Neuronal stem cell (in vitro differentiated cells): ENCODE results near the gene SORBS1.
A peak's percentile ranks its signal among the peaks of the same experiment; 100 is the strongest.

Source experiments
- DNase-seq: peaks from one replicate; pipeline ENCODE4 v3.0.0-alpha.2; 2013; ENCODE audit warnings: low spot score
- H2AFZ ChIP-seq: one replicate; pipeline ENCODE4 v1.6.1; 2013; ENCODE audit warnings: mild to moderate bottlenecking, low read length, inconsistent platforms
- H2AK5ac ChIP-seq: 2 replicates; pipeline ENCODE4 v1.6.1; 2013; ENCODE audit warnings: low read depth, mild to moderate bottlenecking, inconsistent platforms, low read length, moderate library complexity, mixed read lengths
- H2BK120ac ChIP-seq: 2 replicates; pipeline ENCODE4 v1.6.1; 2013; ENCODE audit warnings: low read depth, mild to moderate bottlenecking, inconsistent platforms, low read length, moderate library complexity, mixed read lengths
- H2BK12ac ChIP-seq: one replicate; pipeline ENCODE4 v1.6.1; 2013; ENCODE audit warnings: low read length, inconsistent platforms
- H2BK15ac ChIP-seq: 2 replicates; pipeline ENCODE4 v1.6.1; 2013; ENCODE audit warnings: mild to moderate bottlenecking, low read length, inconsistent platforms, mixed read lengths
- H2BK5ac ChIP-seq: one replicate; pipeline ENCODE4 v1.6.1; 2013; ENCODE audit warnings: inconsistent platforms, mild to moderate bottlenecking, low read length, moderate library complexity
- H3K14ac ChIP-seq: one replicate; pipeline ENCODE4 v1.6.1; 2013; ENCODE audit warnings: low read length, inconsistent platforms
- H3K18ac ChIP-seq: 2 replicates; pipeline ENCODE4 v1.6.1; 2013; ENCODE audit warnings: low read length, inconsistent platforms
- H3K23ac ChIP-seq: 2 replicates; pipeline ENCODE4 v1.6.1; 2013; ENCODE audit warnings: low read depth, mild to moderate bottlenecking, mixed read lengths, low read length, inconsistent platforms; ENCODE audit not compliant: poor library complexity
- H3K27ac ChIP-seq: replicated peaks from 3 replicates; pipeline ENCODE4 v1.5.1; 2013; ENCODE audit warnings: low read length, inconsistent platforms
- H3K27me3 ChIP-seq, 3 experiments: 2 replicates each; pipeline ENCODE4 v1.6.1; 2013; ENCODE audit warnings: low read length in 3 of 3, mild to moderate bottlenecking in 2 of 3, inconsistent platforms in 1 of 3, low read depth in 1 of 3, mixed read lengths in 1 of 3, moderate library complexity in 1 of 3; ENCODE audit not compliant: control insufficient read depth in 3 of 3, insufficient read depth in 3 of 3
- H3K36me3 ChIP-seq, 2 donors: replicated peaks in 1 of 2; 2 replicates each; pipeline ENCODE4 v1.6.1; 2013; ENCODE audit warnings: low read length in 2 of 2; ENCODE audit not compliant: control insufficient read depth in 2 of 2, insufficient read depth in 2 of 2
- H3K4ac ChIP-seq: 2 replicates; pipeline ENCODE4 v1.6.1; 2013; ENCODE audit warnings: inconsistent platforms, mild to moderate bottlenecking, low read length, moderate library complexity
- H3K4me1 ChIP-seq, 2 donors: 1 replicate in 1 of 2; 2 replicates in 1 of 2; pipeline ENCODE4 v1.6.1; 2013; ENCODE audit warnings: low read length in 2 of 2, low read depth in 1 of 2; ENCODE audit not compliant: control insufficient read depth in 2 of 2, insufficient read depth in 1 of 2
- H3K4me2 ChIP-seq: one replicate; pipeline ENCODE4 v1.6.1; 2013; ENCODE audit warnings: mild to moderate bottlenecking, low read length, inconsistent platforms; ENCODE audit not compliant: insufficient read depth, poor library complexity, severe bottlenecking
- H3K4me3 ChIP-seq, 2 donors: 2 replicates each; pipeline ENCODE4 v1.5.1; 2013; ENCODE audit warnings: low read length in 2 of 2, mild to moderate bottlenecking in 2 of 2, inconsistent platforms in 1 of 2, moderate library complexity in 1 of 2
- H3K79me1 ChIP-seq: one replicate; pipeline ENCODE4 v1.6.1; 2013; ENCODE audit warnings: low read depth, mild to moderate bottlenecking, inconsistent platforms, low read length, moderate library complexity
- H3K9ac ChIP-seq: one replicate; pipeline ENCODE4 v1.6.1; 2013; ENCODE audit warnings: mild to moderate bottlenecking, low read depth, low read length, inconsistent platforms; ENCODE audit not compliant: poor library complexity
- H3K9me3 ChIP-seq, 2 donors: replicated peaks in 1 of 2; 2 replicates each; pipeline versions ENCODE3 to v1.6.1; 2013; ENCODE audit warnings: low read length in 2 of 2, mild to moderate bottlenecking in 2 of 2, inconsistent platforms in 1 of 2, low read depth in 1 of 2, mixed read lengths in 1 of 2, moderate library complexity in 1 of 2; ENCODE audit not compliant: control insufficient read depth in 2 of 2, insufficient read depth in 1 of 2
- H4K8ac ChIP-seq: one replicate; pipeline ENCODE4 v1.6.1; 2013; ENCODE audit warnings: low read depth, mild to moderate bottlenecking, inconsistent platforms, low read length, moderate library complexity
- H4K91ac ChIP-seq: one replicate; pipeline ENCODE4 v1.6.1; 2013; ENCODE audit warnings: low read length, low read depth, mild to moderate bottlenecking, inconsistent platforms; ENCODE audit not compliant: poor library complexity
- WGBS, 2 donors: extraction: QIAGEN DNeasy Blood & Tissue Kit; methylation state at CpG; one replicate each; pipeline ENCODE4 v1.1.7; 2013; ENCODE audit warnings: missing lambda C conversion rate in 2 of 2, mixed read lengths in 1 of 2; ENCODE audit not compliant: insufficient read length in 2 of 2, insufficient replicate concordance in 1 of 2; ENCODE audit errors: extremely low coverage in 2 of 2; 5-methylcytosine and 5-hydroxymethylcytosine counted together

The SORBS1 gene

GRCh38 chr10:95516774-95517373, 44.3 kb downstream of the SORBS1 start:
- no CpG with 5 or more reads among the region's 7 CpGs for WGBS, 2 donors
- H2AFZ ChIP-seq: no peak overlapping the region
- no peaks in the 10 kb centered on the region for H3K79me1 ChIP-seq
- no peak overlapping the region for H3K4me2 ChIP-seq
- no peak overlapping the region for H4K91ac ChIP-seq
- H3K27ac ChIP-seq: no peak overlapping the region
- H2BK12ac ChIP-seq: no peak overlapping the region
- H3K36me3 ChIP-seq: no peaks in the 10 kb centered on the region
- H3K18ac ChIP-seq: no peak overlapping the region
- no peak overlapping the region for H3K4ac ChIP-seq
- H2BK120ac ChIP-seq: no peak overlapping the region
- no peak overlapping the region for H2AK5ac ChIP-seq
- H3K9me3 ChIP-seq: no peaks in the 10 kb centered on the region
- no peak overlapping the region for H3K14ac ChIP-seq
- no peak for DNase-seq
- H3K23ac ChIP-seq: no peak overlapping the region
- H3K4me1 ChIP-seq: peaks cover 0 to 8% of the 10 kb centered on the region in 2 donors
- H3K27me3 ChIP-seq: no peaks in the 10 kb centered on the region
- H3K4me3 ChIP-seq: no peak overlapping the region
- no peak overlapping the region for H3K9ac ChIP-seq
- no peak overlapping the region for H4K8ac ChIP-seq
- H2BK5ac ChIP-seq: no peak overlapping the region
- no peak overlapping the region for H2BK15ac ChIP-seq

DNA sequence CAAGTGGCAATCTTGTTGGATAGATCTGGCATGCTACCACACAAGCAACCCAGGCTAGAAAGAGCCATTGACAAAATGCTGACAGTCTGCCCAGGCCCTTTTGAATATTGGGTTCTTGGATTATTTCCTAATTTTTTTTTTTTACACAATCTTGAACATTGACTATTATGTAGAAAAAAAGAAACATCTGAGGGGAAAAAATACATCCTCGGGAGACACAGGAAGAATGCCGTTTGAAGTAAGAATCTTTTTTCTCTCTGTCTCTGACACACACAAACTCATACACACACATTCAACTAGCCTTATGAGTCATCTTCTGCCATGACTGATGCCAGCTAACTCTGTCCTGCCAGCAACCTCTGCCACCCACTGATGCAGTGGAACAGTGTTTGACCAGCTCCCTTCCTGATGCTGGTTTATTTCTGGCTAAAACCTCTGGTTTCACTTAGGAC, 47.2 kb downstream of the SORBS1 start:
- H3K18ac ChIP-seq: no peak overlapping the region
- peaks cover 2% of the 10 kb centered on the region for H3K79me1 ChIP-seq
- H3K27me3 ChIP-seq: no peaks in the 10 kb centered on the region
- no peak overlapping the region for H3K4me3 ChIP-seq
- no peak overlapping the region for H4K8ac ChIP-seq
- H2BK5ac ChIP-seq: no peak overlapping the region
- no peak overlapping the region for H2AFZ ChIP-seq
- no peak overlapping the region for H4K91ac ChIP-seq
- H2BK120ac ChIP-seq: no peak overlapping the region
- no peak overlapping the region for H3K27ac ChIP-seq
- no peak overlapping the region for H3K23ac ChIP-seq
- no peaks in the 10 kb centered on the region for H3K36me3 ChIP-seq
- no peak overlapping the region for H3K4ac ChIP-seq
- H3K9me3 ChIP-seq: no peaks in the 10 kb centered on the region
- H3K9ac ChIP-seq: no peak overlapping the region
- H3K4me1 ChIP-seq: peaks cover 0 to 11% of the 10 kb centered on the region in 2 donors
- WGBS, 2 donors: no CpG with 5 or more reads among the region's 2 CpGs
- no peak overlapping the region for H3K4me2 ChIP-seq
- no peak overlapping the region for H2BK15ac ChIP-seq
- no peak overlapping the region for H3K14ac ChIP-seq
- H2BK12ac ChIP-seq: no peak overlapping the region
- no peak overlapping the region for H2AK5ac ChIP-seq
- no peak for DNase-seq

GRCh38 chr10:95513008-95513589, 48.1 kb downstream of the SORBS1 start:
- Histone ChIP-seq H3K27ac (no peak overlapping the region), H2BK5ac (no peak overlapping the region), H3K9ac (no peak overlapping the region), H3K9me3 (no peaks in the 10 kb centered on the region), H4K91ac (no peak overlapping the region), H2AK5ac (no peak overlapping the region), H3K36me3 (no peaks in the 10 kb centered on the region), H2AFZ (no peak overlapping the region), H3K27me3 (no peaks in the 10 kb centered on the region), H2BK12ac (no peak overlapping the region), H3K18ac (no peak overlapping the region), H3K79me1 (peaks cover 2% of the 10 kb centered on the region), H4K8ac (no peak overlapping the region), H3K4me3 (no peak overlapping the region), H3K23ac (no peak overlapping the region), H3K4me2 (no peak overlapping the region), H2BK120ac (no peak overlapping the region), H3K4ac (no peak overlapping the region), H3K14ac (no peak overlapping the region), H3K4me1 (peaks cover 0 to 18% of the 10 kb centered on the region in 2 donors), H2BK15ac (no peak overlapping the region)
- no CpG with 5 or more reads among the region's 11 CpGs for whole genome bisulfite sequencing, 2 donors
- no peak for DNase-seq

DNA sequence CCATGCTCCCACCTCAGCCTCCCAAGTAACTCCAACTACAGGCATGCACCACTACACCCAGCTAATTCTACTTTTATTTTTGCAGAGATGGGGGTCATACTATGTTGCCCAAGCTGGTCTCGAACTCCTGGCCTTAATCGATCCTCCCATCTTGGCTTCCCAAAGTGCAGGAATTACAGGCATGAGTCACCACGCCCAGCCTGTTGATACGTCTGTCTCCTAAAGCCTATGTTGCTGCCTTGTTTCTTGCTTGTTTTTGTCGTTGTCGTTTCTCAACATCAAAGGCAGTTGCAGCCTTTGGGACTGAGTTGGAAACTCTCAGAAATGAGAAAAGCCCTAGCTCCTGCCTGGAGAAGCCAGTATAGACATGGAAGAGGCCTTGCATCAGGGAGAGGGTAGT, 49.9 kb downstream of the SORBS1 start:
- no peak overlapping the region for H3K14ac ChIP-seq
- no peak overlapping the region for H2BK12ac ChIP-seq
- no peak overlapping the region for H2AFZ ChIP-seq
- H4K91ac ChIP-seq: no peak overlapping the region
- H3K23ac ChIP-seq: no peak overlapping the region
- H3K27me3 ChIP-seq: no peaks in the 10 kb centered on the region
- H3K4me2 ChIP-seq: no peak overlapping the region
- H3K4ac ChIP-seq: no peak overlapping the region
- H2AK5ac ChIP-seq: peak overlapping the region; percentile 66
- H3K9me3 ChIP-seq: no peaks in the 10 kb centered on the region
- H3K4me1 ChIP-seq: peaks cover 0 to 10% of the 10 kb centered on the region in 2 donors
- H3K4me3 ChIP-seq: no peak overlapping the region
- no peak overlapping the region for H3K18ac ChIP-seq
- H3K79me1 ChIP-seq: peaks cover 2% of the 10 kb centered on the region
- no peak overlapping the region for H2BK120ac ChIP-seq
- H2BK15ac ChIP-seq: no peak overlapping the region
- H3K36me3 ChIP-seq: no peaks in the 10 kb centered on the region
- WGBS, 2 donors: no CpG with 5 or more reads among the region's 6 CpGs
- no peak overlapping the region for H3K27ac ChIP-seq
- no peak overlapping the region for H4K8ac ChIP-seq
- no peak overlapping the region for H2BK5ac ChIP-seq
- no peak overlapping the region for H3K9ac ChIP-seq
- DNase-seq: no peak
